ENCODE results near the gene RASGRP2.

Gene RASGRP2

GRCh38 chr11:64777449-64778222 lies 33.7 kb upstream of the RASGRP2 start:
- peak overlapping the region; percentile 95 for H3K4me3 ChIP-seq (ENCODE audit: low read depth, low read length)
- TF ChIP-seq, protein P1, sequence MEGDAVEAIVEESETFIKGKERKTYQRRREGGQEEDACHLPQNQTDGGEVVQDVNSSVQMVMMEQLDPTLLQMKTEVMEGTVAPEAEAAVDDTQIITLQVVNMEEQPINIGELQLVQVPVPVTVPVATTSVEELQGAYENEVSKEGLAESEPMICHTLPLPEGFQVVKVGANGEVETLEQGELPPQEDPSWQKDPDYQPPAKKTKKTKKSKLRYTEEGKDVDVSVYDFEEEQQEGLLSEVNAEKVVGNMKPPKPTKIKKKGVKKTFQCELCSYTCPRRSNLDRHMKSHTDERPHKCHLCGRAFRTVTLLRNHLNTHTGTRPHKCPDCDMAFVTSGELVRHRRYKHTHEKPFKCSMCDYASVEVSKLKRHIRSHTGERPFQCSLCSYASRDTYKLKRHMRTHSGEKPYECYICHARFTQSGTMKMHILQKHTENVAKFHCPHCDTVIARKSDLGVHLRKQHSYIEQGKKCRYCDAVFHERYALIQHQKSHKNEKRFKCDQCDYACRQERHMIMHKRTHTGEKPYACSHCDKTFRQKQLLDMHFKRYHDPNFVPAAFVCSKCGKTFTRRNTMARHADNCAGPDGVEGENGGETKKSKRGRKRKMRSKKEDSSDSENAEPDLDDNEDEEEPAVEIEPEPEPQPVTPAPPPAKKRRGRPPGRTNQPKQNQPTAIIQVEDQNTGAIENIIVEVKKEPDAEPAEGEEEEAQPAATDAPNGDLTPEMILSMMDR (IDR thresholded peaks at IDR 0.05; ENCODE audit: insufficient read depth, low read depth, low read length, missing control alignments): no peak
- peak; percentile 91 for DNase-seq (ENCODE audit: low read depth)

DNA sequence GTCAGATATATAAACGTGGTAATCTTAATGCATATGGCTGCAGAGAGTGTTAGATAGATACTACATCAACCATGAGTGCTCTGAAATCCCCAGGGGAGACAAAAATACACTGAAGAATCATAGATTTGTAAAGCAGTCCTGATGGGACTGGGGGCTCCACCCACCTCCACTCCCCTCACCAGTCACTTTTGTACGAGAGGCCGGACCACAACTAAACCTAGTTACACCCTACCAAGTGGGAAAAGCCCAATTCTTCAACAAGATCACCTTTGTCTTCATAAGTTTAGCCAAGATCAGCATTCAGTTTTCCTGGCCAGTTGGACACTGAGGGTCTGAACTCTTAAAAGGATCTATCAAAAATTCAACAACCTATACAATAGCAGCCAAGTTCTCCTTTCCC lies 32.9 kb upstream of the RASGRP2 start:
- DNase-seq (ENCODE audit: low read depth): no peak
- TF ChIP-seq, protein P1 (IDR thresholded peaks at IDR 0.05; ENCODE audit: insufficient read depth, low read depth, low read length, missing control alignments): no peak

DNA sequence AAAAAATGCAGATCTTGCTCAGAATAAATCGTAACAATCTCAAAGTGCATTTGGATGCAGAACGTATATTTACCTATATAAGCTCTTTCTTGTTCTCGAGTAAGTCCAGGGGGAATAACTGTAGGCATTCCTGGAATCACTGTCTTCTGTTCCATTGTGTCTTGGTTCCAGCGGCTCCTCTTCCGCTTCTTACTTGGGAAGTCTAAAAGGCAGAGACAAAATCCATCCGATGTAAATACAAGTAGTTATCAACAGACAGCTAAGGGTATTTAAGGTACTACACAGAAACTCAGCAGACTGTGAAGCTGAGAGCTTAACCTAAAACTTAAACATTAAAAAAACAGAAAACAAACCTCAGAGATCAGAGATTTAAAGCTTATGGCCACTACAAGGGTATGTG lies 32.5 kb upstream of the RASGRP2 start:
- peak overlapping the region; percentile 95 for H3K4me3 ChIP-seq (ENCODE audit: low read depth, low read length)
- TF ChIP-seq, protein P1 (IDR thresholded peaks at IDR 0.05; ENCODE audit: insufficient read depth, low read depth, low read length, missing control alignments): no peak
- DNase-seq (ENCODE audit: low read depth): no peak

More for the DNA sequence above, 32.9 kb upstream of the RASGRP2 start:
- peak overlapping the region; percentile 95 for H3K4me3 ChIP-seq (ENCODE audit: low read depth, low read length)

DNA sequence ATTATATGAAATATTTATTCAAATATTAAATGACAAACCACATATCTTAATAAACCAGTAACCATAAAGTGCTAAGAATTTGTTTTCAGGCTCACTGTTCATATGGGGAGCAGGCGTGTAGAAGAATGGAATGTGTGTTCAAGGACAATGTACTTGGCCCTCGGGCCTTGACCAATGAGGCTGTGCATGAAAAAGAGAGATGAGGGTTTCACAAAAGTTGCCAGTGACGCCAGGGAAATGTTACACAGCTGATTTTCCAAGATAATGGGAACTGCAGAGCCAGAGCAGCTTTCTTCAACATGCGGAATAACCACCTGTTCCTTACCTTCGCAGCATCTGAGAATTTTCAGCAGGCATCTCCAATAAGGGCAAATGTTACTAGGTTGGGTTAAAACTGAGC lies 30.2 kb upstream of the RASGRP2 start:
- no peak for DNase-seq (ENCODE audit: low read depth)
- TF ChIP-seq, protein P1 (IDR thresholded peaks at IDR 0.05; ENCODE audit: insufficient read depth, low read depth, low read length, missing control alignments): no peak
- H3K4me3 ChIP-seq (ENCODE audit: low read depth, low read length): no peak overlapping the region

GRCh38 chr11:64772303-64773018 lies 28.5 kb upstream of the RASGRP2 start:
- TF ChIP-seq, protein P1 (IDR thresholded peaks at IDR 0.05; ENCODE audit: insufficient read depth, low read depth, low read length, missing control alignments): no peak
- peak overlapping the region; percentile 6; the same call in 1 of the 2 replicates for H3K4me3 ChIP-seq (ENCODE audit: low read depth, low read length)
- peak; percentile 63 for DNase-seq (ENCODE audit: low read depth)

GRCh38 chr11:64771861-64772260 lies 27.9 kb upstream of the RASGRP2 start:
- DNase-seq (ENCODE audit: low read depth): peak; percentile 61
- H3K4me3 ChIP-seq (ENCODE audit: low read depth, low read length): no peak overlapping the region
- TF ChIP-seq, protein P1 (IDR thresholded peaks at IDR 0.05; ENCODE audit: insufficient read depth, low read depth, low read length, missing control alignments): no peak
